Measurements from ENCODE around the gene STAG2. TPM values are rescaled to one million over a fixed set of nuclear protein-coding genes. Genes with fewer than 3 reads are reported as not detected.
A peak's percentile ranks its signal among the peaks of the same experiment; 100 is the strongest.

Gene STAG2
- total RNA-seq, 2 experiments from 2014 or later: 80.6 to 112 TPM

DNA sequence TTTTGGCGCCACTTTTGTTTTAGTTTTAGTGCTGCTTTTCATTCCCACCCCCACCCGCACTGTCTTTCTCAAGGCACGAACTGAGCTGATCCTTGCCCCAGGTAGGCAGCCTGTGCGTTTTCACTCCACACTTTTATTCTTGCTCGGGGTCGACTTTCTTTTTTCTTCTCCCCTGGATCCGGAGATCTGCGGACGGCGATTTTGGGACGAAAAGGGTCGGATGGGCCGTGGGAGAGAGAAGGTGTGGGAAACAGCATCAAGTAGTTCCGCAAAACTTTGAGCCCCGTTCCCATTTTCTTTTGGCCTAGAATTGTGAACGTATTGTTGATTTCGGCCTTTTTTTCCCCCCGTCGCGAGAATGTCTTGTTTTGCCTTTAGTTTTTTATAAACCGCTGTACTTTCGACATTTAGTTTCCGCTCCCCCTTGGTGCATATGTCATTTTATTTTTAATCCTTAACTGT is 531 bp downstream of the STAG2 start:
- Mint-ChIP-seq H3K9me3 (ENCODE audit: low read depth) (no peaks in the 10 kb centered on the region), H3K4me3 (peak overlapping the region; percentile 88), H3K4me1 (peaks cover 24% of the 10 kb centered on the region), H3K36me3 (peaks cover 13% of the 10 kb centered on the region), H3K27ac (peak overlapping the region; percentile 98), H3K27me3 (no peaks in the 10 kb centered on the region)
- CTCF ChIA-PET: no interaction called here
- DNase-seq (no peak), ATAC-seq (no peak)

DNA sequence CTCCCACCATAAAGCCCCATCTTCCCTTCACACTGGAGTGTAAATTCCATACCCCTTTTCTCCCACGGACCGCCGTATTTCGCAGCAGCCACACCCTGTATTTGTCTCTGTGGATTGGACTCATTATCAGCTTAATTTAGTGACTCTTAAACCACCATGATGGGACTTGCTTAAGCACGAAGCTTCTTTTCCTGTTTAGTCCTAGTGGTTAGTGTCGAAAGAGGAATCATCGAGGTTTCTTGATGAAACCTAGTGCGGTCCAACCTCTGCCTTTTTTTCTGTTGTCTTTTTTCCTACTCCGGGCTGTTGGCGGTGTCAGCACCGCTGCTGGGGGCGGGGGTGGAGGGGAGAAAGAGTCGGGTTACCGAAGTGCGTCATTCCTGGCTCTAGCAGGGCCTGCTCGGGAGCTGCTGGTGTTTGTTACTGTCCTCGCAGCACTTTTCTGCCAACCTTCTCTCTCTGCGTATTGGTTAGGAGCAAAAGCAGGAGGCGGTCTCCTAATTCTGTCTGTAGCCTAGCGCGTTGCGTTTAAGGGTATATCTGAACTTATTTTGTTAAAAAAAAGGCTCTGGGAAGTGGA is 1.4 kb downstream of the STAG2 start:
- Mint-ChIP-seq H3K9me3 (ENCODE audit: low read depth) (no peaks in the 10 kb centered on the region), H3K4me3 (peak overlapping the region; percentile 88), H3K4me1 (peaks cover 26% of the 10 kb centered on the region), H3K27me3 (no peaks in the 10 kb centered on the region), H3K36me3 (peaks cover 13% of the 10 kb centered on the region), H3K27ac (peak overlapping the region; percentile 98)
- DNase-seq (peak; percentile 90), ATAC-seq (peak; percentile 68)
- CTCF ChIA-PET: no interaction called here

DNA sequence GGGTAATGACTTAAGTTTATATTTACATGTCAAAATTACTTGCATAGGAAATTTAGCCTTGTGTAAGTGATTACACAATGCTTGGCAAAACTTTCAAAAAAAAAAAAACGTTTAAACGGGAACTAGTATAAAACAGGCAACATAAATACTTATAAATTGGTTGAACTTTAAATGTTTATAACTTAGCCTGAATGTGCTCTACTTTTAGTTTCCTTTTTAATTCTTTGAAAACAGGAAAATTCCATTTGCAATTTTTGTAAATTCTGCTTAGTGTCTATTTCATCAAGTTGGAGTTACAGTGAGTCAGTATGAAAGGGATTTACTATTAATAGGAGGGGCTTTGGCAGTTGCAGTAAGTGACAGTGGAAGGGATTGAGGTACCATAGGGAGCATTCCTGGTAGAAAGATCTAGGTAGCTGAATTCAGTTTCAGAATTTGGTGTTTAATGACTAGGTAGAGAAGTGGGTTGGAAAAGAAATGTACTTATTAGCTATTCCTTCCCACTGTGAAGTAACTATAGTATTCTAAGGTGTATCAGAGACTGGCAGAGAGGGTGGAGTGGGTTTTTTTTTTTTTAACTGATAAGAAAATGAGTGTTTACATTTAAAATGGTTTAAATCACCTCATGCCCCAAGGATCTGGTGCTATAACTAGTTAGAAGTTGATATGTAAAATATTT is 2.8 kb downstream of the STAG2 start:
- ATAC-seq (no peak), DNase-seq (no peak)
- H3K27me3 Mint-ChIP-seq: no peaks in the 10 kb centered on the region
- H3K36me3 Mint-ChIP-seq: peaks cover 14% of the 10 kb centered on the region
- peak overlapping the region; percentile 98 for H3K27ac Mint-ChIP-seq
- H3K9me3 Mint-ChIP-seq (ENCODE audit: low read depth): no peaks in the 10 kb centered on the region
- peaks cover 35% of the 10 kb centered on the region for H3K4me1 Mint-ChIP-seq
- CTCF ChIA-PET: no interaction called here
- peak overlapping the region; percentile 88 for H3K4me3 Mint-ChIP-seq

DNA sequence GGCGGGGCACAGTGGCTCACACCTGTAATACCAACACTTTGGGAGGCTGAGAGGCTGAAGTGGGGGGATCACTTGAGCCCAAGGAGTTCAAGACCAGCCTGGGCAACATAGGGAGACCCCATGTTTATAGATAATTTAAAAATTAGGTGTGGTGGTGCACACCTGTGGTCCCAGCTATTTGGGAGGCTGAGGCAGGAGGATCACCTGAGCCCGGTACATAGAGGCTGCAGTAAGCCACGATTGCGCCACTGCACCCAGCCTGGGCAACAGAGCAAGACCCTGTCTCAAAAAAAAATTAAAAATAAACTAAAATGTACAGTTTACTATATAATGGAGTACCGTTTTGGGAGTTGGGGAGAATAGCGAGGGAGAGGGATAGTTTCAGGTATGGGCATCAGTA is 4.2 kb downstream of the STAG2 start:
- CTCF ChIA-PET: no interaction called here
- H3K36me3 Mint-ChIP-seq: peaks cover 23% of the 10 kb centered on the region
- no peak overlapping the region for H3K4me3 Mint-ChIP-seq

DNA sequence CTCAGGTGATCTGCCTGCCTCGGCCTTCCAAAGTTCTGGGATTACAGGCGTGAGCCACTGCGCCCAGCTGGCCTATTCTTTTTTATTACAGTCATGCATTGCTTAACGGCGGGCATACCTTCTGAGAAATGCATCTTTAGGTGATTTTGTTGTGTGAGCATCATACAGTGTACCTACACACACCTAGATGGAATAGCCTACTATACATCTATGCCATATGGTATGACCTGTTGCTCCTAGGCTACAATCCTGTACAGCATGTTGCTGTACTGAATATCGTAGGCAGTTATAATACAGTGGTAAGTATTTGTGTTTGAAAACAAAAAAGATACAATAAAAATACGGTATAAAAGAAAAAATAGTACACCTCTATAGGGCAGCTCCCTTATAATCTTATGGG is 6.0 kb downstream of the STAG2 start:
- Mint-ChIP-seq H3K4me3 (no peak overlapping the region), H3K9me3 (ENCODE audit: low read depth) (no peaks in the 10 kb centered on the region), H3K27ac (no peak overlapping the region), H3K27me3 (no peaks in the 10 kb centered on the region), H3K36me3 (peaks cover 23% of the 10 kb centered on the region), H3K4me1 (peaks cover 50% of the 10 kb centered on the region)
- ATAC-seq (no peak), DNase-seq (no peak)
- CTCF ChIA-PET: no interaction called here

More for the DNA sequence above, 4.2 kb downstream of the STAG2 start:
- no peak for DNase-seq
- H3K4me1 Mint-ChIP-seq: peaks cover 44% of the 10 kb centered on the region
- H3K27ac Mint-ChIP-seq: no peak overlapping the region
- ATAC-seq: no peak
- no peaks in the 10 kb centered on the region for H3K27me3 Mint-ChIP-seq
- no peaks in the 10 kb centered on the region for H3K9me3 Mint-ChIP-seq (ENCODE audit: low read depth)

DNA sequence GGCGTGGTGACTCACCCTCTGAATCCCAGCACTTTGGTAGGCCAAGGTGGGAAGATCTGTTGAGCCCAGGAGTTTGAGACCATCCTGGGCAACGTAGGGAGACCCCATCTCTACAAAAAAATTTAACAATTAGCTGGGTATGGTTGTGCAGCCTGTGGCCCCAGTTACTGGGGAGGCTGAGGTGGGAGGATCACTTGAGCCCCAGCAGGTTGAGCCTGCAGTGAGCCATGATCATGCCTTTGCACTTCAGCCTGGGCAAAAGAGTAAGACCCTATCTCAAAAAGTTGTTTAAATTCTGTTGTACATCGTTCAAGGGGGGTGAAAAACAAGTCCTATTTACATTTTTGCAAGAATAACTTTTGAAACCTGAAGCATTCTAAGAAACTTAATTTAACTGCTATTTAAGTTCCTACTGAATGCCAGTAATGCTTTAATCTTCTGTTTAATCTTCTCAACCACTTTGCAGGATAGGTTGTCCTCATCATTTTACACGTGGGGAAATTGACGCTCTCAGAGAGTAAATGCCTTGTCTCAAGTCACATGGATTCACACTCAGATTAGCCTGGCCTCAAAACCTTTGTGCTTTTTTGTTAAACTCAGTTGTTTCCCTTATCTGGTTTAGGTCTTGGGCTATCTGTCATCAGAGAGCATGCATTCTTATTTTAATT is 7.0 kb downstream of the STAG2 start:
- Mint-ChIP-seq H3K4me1 (peaks cover 50% of the 10 kb centered on the region), H3K36me3 (peaks cover 23% of the 10 kb centered on the region), H3K27me3 (no peaks in the 10 kb centered on the region), H3K27ac (no peak overlapping the region), H3K9me3 (ENCODE audit: low read depth) (no peaks in the 10 kb centered on the region), H3K4me3 (no peak overlapping the region)
- DNase-seq (no peak), ATAC-seq (no peak)
- CTCF ChIA-PET: no interaction called here

DNA sequence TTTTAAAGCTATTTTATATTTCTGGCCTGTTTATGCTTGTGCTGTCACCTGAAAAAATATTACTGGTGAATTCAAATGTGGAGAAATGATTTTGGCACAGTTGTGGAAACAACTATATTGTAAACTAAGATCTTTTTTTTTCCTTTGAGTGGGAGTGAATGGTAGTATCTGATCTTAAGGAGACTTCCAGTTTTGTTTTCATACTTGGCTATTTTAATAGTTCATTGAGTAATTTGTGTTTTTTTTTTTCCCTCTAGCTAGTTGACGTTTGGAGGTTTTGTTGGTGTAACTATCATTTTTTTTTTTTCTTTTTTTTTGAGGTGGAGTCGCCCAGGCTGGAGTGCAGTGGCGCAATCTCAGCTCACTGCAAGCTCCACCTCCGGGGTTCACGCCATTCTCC is 10.5 kb downstream of the STAG2 start:
- Mint-ChIP-seq H3K36me3 (peaks cover 12% of the 10 kb centered on the region), H3K4me3 (no peak overlapping the region), H3K9me3 (ENCODE audit: low read depth) (no peaks in the 10 kb centered on the region), H3K4me1 (peaks cover 37% of the 10 kb centered on the region), H3K27ac (no peak overlapping the region), H3K27me3 (no peaks in the 10 kb centered on the region)
- DNase-seq (no peak), ATAC-seq (no peak)
- CTCF ChIA-PET: interaction anchor here (0.6 to 0.8 kb wide), 2 partner anchors 28 to 138 kb away, joined by 3 read pairs; no protein-coding TSS in a partner anchor

DNA sequence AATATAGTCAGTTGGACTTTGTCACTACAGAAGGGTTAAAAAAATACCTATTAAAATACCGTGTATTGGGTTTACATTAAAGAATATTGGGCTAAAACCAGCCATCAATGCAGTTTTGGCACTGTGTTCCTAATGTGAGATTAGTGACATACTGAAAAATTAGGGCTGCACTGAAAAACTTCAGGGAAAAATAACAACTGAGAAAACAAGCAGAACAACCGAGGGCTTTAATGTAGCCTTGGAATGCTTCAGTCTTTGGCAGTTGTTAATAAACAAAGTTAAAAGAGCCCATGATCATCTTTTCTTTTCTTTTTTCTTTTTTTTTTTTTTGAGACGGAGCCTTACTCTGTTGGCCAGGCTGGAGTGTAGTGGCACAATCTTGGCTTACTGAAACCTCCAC is 12.4 kb downstream of the STAG2 start:
- ATAC-seq (no peak), DNase-seq (no peak)
- Mint-ChIP-seq H3K27ac (no peak overlapping the region), H3K36me3 (peaks cover 11% of the 10 kb centered on the region), H3K9me3 (ENCODE audit: low read depth) (no peaks in the 10 kb centered on the region), H3K4me1 (peaks cover 34% of the 10 kb centered on the region), H3K27me3 (no peaks in the 10 kb centered on the region), H3K4me3 (no peak overlapping the region)
- CTCF ChIA-PET: interaction anchor here (0.8 kb wide), 1 partner anchor 8 kb away, joined by 3 read pairs; no protein-coding TSS in a partner anchor

DNA sequence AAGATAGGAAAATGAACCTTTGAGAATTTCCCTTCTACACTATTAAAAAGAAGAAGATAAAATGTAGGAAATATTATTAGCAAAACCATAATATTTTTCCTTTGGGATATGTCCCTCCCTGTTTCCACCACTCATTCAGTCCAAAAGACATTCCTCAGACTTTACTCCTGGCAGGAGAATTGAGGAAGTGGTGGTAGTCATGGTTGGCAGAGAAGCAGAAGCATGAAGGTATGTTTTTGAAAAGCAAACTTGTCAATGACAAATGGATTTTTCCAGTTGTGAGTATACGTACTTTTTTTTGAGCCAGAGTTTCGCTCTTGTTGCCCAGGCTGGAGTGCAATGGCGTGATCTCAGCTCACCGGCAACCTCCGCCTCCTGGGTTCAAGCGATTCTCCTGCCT is 13.7 kb downstream of the STAG2 start:
- H3K4me3 Mint-ChIP-seq: no peak overlapping the region
- ATAC-seq: no peak
- no peak for DNase-seq
- no peak overlapping the region for H3K27ac Mint-ChIP-seq
- CTCF ChIA-PET: no interaction called here
- H3K27me3 Mint-ChIP-seq: no peaks in the 10 kb centered on the region
- no peaks in the 10 kb centered on the region for H3K9me3 Mint-ChIP-seq (ENCODE audit: low read depth)
- peaks cover 34% of the 10 kb centered on the region for H3K4me1 Mint-ChIP-seq
- H3K36me3 Mint-ChIP-seq: peaks cover 6% of the 10 kb centered on the region

DNA sequence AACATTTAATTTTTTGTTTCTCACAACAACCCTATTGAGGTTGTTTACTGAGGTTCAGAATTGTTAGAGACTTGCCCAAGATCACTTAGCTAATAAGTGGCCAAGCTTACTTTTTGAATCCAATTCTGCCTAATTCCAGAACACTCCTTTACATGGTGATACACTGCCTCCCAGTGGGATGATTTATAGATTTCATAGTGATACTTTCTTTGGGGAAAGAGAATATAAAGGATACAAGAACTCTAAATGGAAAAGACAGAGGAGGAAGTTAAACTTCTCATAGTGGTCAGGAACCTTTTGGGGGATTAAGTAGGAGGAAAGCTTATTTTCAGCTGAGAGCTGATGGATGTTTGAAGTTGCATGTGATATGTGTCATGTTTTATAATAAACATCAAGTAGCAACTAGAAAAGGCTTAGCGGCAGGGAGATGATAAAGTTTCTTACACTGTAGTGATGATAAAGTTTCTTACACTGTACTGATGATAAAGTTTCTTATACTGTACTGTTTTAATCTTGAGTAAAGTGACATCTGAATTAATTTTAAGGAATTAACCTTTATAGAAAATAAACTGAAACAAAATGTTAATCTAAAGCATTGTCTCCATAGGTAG is 15.3 kb downstream of the STAG2 start:
- no peak for DNase-seq
- Mint-ChIP-seq H3K9me3 (ENCODE audit: low read depth) (no peaks in the 10 kb centered on the region), H3K4me3 (no peak overlapping the region), H3K4me1 (peaks cover 32% of the 10 kb centered on the region), H3K36me3 (no peaks in the 10 kb centered on the region), H3K27ac (no peak overlapping the region), H3K27me3 (no peaks in the 10 kb centered on the region)
- no peak for ATAC-seq
- CTCF ChIA-PET: no interaction called here

DNA sequence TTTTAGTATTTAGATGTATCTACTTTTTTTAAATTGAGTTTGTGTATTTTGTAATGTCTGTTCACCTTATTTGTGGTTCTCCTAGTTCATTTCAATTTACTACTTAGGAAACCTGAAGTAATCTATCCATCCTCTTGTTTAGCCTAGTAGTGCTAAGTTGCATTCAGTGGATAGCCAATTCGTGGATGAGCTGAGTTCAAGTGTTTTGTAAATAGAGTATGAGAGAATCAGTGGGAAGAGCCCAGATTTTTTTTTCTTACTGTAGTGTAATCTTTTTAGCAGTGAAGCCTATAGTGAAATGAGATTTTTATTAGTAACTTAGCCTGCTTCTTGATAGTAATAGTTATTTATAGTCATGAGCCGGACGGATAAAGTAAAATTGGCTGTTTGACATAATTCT is 21.7 kb downstream of the STAG2 start:
- CTCF ChIA-PET: interaction anchor here (0.7 kb wide), 1 partner anchor 35 kb away, joined by 4 read pairs; no protein-coding TSS in a partner anchor
- Mint-ChIP-seq H3K4me3 (no peak overlapping the region), H3K36me3 (peaks cover 3% of the 10 kb centered on the region), H3K27ac (no peak overlapping the region), H3K4me1 (peaks cover 28% of the 10 kb centered on the region), H3K9me3 (ENCODE audit: low read depth) (no peaks in the 10 kb centered on the region), H3K27me3 (no peaks in the 10 kb centered on the region)
- DNase-seq (no peak), ATAC-seq (no peak)

DNA sequence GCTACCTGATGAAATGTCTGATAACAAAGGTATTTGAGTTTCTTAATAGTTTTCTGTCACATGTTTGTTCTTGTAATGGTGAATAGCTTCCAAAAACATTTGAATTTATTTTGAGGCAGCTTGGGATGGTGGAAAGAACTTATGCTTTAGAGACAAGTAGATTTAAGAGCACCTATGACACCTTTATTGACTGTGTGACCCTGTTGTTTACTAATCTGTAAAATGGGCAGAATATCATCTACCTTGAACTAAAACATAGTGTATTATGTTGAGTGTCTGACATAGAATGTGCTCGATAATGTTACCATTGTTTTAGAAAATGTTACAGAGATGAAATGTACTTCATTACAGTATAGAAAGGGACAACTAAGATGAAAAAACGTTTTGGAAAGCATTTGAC is 24.9 kb downstream of the STAG2 start:
- H3K27me3 Mint-ChIP-seq: no peaks in the 10 kb centered on the region
- H3K36me3 Mint-ChIP-seq: peaks cover 7% of the 10 kb centered on the region
- ATAC-seq (no peak), DNase-seq (no peak)
- peaks cover 35% of the 10 kb centered on the region for H3K4me1 Mint-ChIP-seq
- H3K9me3 Mint-ChIP-seq (ENCODE audit: low read depth): no peaks in the 10 kb centered on the region
- H3K27ac Mint-ChIP-seq: no peak overlapping the region
- no peak overlapping the region for H3K4me3 Mint-ChIP-seq
- CTCF ChIA-PET: interaction anchor here (1.0 kb wide), 1 partner anchor 26 kb away, joined by 4 read pairs; no protein-coding TSS in a partner anchor

DNA sequence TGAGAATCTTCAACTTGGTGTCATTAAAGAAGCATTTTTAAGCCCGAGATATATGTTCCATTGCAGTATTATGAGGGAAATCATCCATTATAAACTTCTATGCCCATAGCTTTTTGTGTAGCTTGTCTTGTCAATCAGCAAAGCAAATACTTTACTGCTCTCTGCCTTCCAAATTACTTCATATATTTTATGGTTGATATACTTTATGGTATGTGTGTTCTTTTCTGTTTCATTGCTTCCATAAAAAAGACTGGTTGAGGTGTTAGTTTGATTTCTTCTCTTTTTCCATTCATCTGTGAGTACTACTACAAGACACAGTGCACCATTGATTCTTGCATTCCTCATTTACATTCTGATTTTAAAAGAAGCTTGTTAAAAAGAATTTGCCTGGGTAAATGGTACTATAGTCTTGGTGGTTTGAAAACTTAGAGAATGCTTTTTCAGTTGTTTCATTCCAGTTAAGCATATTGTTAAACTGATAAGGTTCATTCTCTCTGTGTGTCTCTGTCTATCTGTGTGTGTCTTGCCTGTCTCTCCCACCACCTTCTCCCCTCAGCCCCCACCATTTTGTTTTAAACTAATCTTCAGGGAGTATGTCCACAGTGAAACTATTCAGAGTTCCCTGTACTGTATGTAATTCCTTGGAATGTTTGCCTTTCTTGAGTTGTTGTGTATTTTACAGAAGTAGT is 27.1 kb downstream of the STAG2 start:
- Mint-ChIP-seq H3K4me3 (no peak overlapping the region), H3K27ac (peak overlapping the region; percentile 14), H3K4me1 (peaks cover 32% of the 10 kb centered on the region), H3K27me3 (no peaks in the 10 kb centered on the region), H3K9me3 (ENCODE audit: low read depth) (no peaks in the 10 kb centered on the region), H3K36me3 (peaks cover 9% of the 10 kb centered on the region)
- CTCF ChIA-PET: no interaction called here
- DNase-seq: no peak
- no peak for ATAC-seq

All from activated CD8-positive, alpha-beta memory T cell treated with anti-CD3 and anti-CD28 coated beads, Interleukin-2, amount 10 ng/mL, durations not matched to agents 7 days and 5 days (primary cell).